NB4 (cell line): ENCODE measurements around the gene ERVK3-1.

ENCODE experiments used
- CTCF ChIP-seq: IDR thresholded peaks from one replicate; pipeline ENCODE4 v1.5.1; 2012; ENCODE audit warnings: low read depth, low read length
- POLR2A ChIP-seq: IDR thresholded peaks from 2 replicates; pipeline ENCODE4 v1.6.1; 2011; ENCODE audit warnings: mild to moderate bottlenecking; ENCODE audit not compliant: insufficient read length; ENCODE audit errors: extremely low read depth

DNA sequence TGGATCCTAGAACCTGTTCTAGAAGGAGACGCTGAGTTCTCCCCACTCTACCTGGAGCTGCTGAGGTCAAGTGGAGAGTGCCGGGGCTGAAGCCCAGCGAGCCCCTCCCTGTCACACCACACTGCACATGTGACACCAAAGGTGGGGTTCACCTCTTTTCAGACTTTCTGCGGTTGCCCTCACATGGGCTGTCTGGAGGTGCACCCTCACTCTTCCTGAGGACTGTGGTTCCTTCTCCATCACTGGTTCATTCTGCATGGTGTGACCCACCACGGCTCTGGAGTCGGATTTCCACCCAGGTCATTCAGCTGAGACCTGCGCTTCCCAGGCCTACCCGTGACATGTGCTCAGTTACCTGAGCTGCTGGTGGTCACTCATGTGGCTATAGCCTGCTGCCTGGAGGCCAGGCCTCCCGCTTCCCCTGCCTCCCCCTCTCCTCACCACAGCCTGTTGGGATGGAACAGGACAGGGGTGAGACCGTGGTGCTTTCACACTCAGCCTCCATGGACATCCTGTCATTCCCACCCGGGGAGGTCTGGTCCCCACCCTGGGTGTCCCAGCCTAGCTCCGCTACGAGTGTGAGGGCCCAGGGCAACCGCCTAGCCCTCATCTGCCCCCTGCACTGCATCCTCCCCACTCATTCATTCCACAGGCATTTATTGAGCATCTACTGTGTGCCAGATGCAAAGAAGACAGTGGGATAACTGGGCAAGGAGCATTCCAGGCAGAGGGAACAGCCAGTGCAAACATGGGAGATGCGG is 48.7 kb downstream of the ERVK3-1 start:
- TF ChIP-seq CTCF (no peak), POLR2A (no peak)
